HG03103 (cell line): Measurements from ENCODE around the gene RNU2-63P.
"Not testable (repeated sequence)": the region's sequence is repeated elsewhere in the genome, so short reads cannot be mapped to it uniquely, and the experiment has no call there.

Source experiments
- ATAC-seq: cut with Tn5 transposase; IDR thresholded peaks from one replicate; pipeline ENCODE4 v1.9.1; 2021; ENCODE audit warnings: low read depth; ENCODE audit not compliant: unreplicated experiment

RNU2-63P gene

GRCh38 chr2:88016086-88016959, at the start of gene RNU2-63P:
Gene RNU2-63P, minus strand, starts transcription at chr2:88016547.
- peak; percentile 86 for ATAC-seq

- no peak for ATAC-seq
Measured at GRCh38 chr2:88061295-88061694, 44.9 kb upstream of the RNU2-63P start.

DNA sequence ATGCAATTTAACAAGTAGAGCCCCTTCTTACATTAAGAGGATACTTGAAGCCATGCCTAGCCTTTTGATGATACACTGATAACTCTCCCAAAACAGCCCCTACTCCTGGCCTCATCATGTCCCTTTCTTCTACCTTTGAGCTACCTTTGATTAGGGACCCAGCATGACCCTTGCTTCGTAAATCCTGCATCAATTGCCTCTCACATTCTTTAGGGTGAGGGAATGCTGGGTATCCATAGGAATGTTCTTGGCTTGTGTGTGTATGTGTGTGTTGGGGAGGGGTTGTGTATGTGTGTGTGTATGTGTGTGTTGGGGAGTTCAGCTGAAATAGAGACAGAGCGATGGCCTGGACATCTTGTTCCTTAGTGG, 44.5 kb upstream of the RNU2-63P start:
- ATAC-seq: no peak

- ATAC-seq: peak; percentile 39
Measured at GRCh38 chr2:88059979-88060906, 43.9 kb upstream of the RNU2-63P start.

DNA sequence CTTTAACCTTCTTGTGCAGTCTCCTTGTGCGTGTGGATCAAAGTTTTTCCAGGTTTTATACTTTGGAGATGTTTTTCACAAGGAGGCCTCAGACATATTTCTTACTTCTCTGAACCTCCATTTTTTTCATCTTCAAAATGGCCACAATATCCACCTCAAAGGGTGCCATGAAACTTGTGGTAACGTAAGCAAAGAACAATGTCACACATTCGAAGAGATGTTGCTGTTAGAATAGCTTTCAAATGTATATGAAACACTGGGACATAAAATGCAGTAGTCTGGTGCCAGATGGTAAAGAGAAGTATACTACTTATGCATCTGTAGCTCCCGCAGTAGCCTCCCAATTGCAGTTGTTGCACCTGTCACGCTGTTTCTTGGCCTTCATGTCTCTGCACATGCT, 41.8 kb upstream of the RNU2-63P start:
- no peak for ATAC-seq

- ATAC-seq: no peak
Measured at GRCh38 chr2:88057437-88057844, 41.1 kb upstream of the RNU2-63P start.

DNA sequence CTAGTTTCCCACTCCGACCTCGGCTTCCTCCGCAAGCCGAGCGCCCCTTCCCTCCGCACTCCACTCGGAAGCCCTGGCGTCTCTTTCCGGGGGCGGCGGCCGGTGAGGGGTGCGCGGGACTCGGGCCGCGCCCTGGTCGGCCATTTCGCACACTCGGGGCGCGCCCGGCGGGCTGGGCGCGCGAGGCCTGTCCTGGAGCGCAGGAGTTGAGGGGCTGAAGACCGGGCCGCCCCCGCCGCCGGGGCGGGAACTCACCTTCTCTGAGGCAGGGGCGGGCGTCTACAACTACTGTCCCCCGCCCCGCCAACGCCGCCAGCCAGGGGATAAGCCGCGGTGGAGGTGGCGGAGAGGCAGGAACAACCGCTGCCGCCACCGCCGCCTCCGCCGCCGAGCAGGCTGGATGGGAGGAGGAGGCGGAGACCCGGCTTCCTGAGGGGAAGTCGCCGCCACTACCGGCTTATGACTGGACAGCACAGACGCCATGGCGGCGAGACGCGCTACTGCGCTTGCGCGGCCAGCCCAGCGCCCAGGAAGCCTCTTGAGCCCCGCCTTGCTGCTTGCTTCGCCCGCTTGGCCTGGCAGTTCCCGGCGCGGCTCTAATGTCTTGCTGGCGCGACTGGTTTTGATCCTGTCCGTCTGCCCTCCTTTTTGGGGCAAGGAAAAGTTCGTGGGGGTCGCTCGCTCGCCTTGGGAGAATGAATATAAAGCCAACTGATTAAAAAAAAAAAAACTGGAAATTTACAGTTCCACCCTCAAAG, 39.2 kb upstream of the RNU2-63P start, which contains the start of gene KRCC1:
KRCC1 (minus strand) TSS at position 413 of the 758 bp plus-strand sequence. CDS start 27,220 bp downstream, outside the sequence.
- ATAC-seq: peak; percentile 90

- no peak for ATAC-seq
Measured at GRCh38 chr2:88054782-88055370, 38.5 kb upstream of the RNU2-63P start.

DNA sequence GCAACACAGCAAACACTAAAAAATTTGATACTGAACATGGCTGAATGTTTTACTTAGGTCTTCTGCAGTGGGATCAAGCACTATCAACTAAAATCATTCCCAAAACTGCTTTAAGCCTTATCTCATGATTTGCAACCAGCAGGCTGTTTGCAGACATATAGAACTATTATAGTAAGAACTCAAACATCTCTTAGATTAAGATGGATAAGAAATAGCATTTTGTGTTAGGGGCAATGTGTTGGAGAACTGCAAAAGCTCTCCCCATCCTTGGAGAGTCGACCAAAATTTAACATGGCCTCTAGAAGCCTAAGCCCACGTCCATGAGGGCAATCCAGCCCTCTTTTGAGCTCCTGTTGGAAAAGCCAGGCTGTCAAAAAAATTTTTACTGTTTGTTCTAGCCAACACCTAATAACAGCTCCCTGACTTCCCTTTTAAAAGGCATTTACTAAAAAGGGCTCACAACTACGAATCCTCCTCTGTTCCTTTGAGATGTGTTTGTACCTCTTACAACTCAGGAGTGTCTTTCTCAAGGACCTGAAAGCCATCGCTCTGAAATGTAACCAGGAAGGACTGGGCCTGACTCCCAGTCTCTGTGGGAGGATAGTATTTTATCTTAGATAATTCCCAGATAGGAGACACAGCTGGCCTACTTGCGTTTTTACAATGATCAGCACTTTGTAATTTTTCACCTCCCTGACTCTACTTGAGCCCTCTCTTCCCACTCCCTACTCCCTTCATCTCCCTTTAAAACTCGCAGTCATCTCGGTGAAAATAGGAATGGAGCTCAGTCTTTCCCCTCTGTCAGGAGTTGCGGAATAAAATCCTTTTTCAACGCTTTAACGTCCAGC, 37.8 kb upstream of the RNU2-63P start:
- no peak for ATAC-seq

DNA sequence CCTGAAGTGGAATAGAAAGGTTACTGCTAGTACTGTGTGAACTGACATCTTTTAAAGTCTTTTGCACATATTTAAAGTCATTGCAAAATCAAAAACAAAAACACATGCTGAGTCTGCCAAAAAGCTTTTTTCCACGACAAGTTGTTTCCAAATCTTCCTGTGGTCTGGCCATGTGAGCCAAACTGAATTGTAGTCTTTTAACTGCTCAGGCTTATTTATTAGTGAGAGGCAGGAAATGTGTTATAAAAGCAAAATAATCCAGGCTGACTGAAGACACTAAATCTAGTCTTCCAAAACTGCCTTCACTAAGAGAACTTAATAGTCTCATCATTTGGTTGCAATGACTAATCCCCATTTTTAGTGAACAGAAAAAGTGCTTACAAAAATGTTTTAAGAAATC, 36.9 kb upstream of the RNU2-63P start:
- no peak for ATAC-seq

- ATAC-seq: no peak
Measured at GRCh38 chr2:88051792-88052191, 35.4 kb upstream of the RNU2-63P start.

- no peak for ATAC-seq
Measured at GRCh38 chr2:88049622-88050021, 33.3 kb upstream of the RNU2-63P start.

GRCh38 chr2:88048541-88048940, 32.2 kb upstream of the RNU2-63P start:
- no peak for ATAC-seq

GRCh38 chr2:88045561-88045960, 29.2 kb upstream of the RNU2-63P start:
- not testable (repeated sequence) for ATAC-seq

DNA sequence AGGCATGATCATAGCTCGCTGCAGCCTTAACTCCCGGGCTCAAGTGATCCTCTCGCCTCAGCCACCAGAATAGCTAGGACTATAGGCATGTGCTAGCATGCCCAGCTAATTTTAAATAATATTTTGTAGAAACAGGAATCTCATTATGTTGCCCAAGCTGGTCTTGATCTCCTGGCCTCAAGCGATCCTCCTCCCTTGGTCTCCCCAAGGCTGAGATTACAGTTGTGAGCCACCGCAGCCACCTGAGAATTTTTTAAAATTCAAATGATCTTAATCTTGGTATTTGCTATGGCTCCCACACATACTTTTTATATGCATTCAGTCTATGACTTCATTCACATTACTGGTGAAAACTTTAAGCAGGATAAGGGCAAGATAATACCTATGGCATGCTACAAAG, 26.1 kb upstream of the RNU2-63P start:
- no peak for ATAC-seq

DNA sequence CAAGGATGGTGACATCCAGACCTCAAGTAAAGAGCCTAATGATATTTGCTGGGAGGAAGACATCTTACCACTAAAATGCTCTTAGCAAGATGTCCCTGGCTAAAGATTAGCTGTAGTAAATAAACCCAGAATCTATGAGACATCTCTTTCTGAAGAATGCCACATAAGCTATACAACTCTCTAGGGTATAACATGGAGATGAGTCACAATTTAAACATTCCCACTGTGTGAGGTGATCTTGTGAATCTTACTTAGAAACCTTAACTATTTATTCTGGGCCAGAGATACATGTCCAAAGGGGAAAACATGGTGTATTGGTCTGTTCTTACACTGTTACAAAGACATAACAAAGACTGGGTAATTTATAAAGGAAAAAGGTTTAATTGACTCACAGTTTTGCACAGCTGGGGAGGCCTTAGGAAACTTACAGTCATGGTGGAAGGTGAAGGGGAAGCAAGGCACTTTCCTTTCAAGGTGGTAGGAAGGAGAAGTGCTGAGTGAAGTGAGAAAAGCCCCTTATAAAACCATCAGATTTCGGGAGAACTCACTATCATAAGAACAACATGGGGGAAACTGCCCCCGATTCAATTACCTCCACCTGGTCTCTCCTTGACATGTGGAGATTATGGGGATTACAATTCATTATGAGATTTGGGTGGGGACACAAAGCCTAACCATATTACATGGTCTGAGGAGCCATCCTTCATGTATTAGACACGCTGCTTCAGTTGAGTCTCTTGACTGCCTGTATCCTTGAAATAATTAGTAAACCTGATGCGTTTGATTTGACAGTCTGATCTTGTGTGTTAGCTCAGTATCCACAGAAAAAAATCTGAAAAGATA, 22.1 kb upstream of the RNU2-63P start:
- ATAC-seq: no peak

DNA sequence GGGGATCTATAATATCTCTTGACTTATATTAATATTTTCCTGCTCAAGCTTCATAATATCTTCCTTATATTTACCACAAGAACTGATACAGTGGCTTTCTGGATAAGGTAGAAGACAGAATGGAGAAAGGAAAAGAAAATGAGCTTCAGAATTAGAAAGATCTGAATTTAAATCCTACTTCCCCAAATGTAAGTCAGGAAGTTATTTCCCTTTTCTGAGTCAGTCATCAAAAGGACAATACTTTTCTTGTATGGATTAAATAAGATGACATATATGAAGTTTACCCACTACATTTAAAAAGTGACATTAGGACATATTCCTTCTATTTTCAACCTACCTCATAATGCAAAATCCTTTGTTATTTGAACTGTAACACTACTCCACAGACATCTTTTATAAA, 20.3 kb upstream of the RNU2-63P start:
- no peak for ATAC-seq

DNA sequence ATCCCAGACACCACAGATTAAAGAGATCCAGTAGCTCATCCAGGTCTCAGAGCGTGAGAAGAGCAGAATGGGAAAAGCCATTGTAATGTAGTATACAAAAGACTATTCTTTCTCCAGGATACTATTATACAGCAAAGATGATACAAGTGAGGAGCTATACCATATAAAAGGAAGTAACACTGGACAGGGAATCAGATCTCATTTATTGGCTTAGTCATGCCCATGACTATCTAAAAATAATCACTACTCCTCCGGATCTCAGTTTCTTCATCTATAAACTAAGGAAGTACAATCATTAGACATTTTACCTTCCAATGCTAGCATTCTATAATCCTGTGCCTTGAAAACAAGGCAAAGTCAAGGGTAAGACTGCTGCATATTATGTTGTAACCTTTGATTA, 19.8 kb upstream of the RNU2-63P start:
- no peak for ATAC-seq
